Jurkat, Clone E6-1 (cell line): ENCODE data around the gene SRBD1.

Experiments used
- DNase-seq: peaks from one replicate; pipeline ENCODE4 v3.0.0-alpha.2; 2011; ENCODE audit warnings: low read depth, low spot score
- H3K4me3 ChIP-seq: 2 replicates; pipeline ENCODE4 v1.5.1; 2011; ENCODE audit warnings: mild to moderate bottlenecking, low read length, control low read depth, moderate library complexity

SRBD1 gene

DNA sequence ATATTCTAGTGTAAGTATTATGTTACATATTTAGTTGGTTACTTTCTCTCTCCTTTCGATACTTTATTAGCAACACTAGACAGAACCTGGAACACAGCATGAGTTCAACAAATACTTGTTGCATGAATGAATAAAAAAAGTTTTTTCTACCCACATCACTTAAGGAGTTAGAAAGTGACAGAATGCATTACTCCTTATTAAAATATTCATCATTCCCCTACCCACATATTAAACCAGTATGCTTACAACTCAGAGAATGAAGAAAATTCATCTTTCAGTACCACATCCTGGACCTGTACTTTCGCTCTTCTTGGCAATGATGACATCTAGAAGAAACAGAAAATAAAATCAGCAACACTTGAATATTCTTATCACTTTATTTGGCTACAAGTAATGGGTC lies 6.0 kb downstream of the SRBD1 start:
- no peak overlapping the region for H3K4me3 ChIP-seq
- DNase-seq = no peak

DNA sequence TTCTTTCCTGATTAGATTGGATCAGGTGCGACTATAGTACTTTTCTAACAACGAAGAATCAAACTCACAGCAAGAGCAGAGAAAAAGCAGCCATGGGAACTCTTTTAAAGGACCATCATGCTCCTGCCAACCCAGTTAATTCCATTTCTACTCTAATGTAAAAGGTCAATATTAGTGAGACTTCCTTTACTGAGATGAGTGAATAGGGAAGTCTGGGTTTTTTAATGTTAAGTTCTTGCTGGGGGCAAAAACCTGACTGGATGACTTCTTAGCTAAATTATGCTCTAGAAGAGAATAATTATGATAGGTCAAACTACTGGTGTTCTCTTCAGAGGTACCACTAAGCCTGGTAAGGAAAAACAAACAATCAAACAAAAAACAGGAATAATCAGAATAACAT lies 8.4 kb downstream of the SRBD1 start:
- DNase-seq = no peak
- no peak overlapping the region for H3K4me3 ChIP-seq

DNA sequence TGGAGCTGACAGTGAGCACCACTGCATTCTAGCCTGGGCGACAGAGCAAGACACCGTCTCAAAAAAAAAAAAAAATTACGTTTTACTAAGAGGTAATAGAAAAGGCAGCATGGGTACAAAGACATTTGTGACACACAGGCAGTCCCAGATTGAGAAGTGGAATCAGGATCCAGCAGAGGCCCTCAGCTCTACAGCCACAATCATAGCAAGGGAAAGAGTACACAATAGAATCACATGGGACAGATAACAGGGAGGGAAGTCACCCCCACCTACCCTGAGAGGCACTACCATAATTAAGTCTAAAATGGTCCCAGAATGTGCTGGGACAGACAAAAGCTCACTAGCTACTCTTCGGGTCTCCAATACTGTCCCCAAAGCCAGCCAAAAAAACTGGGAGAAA lies 12.5 kb downstream of the SRBD1 start:
- no peak for DNase-seq
- no peak overlapping the region for H3K4me3 ChIP-seq

DNA sequence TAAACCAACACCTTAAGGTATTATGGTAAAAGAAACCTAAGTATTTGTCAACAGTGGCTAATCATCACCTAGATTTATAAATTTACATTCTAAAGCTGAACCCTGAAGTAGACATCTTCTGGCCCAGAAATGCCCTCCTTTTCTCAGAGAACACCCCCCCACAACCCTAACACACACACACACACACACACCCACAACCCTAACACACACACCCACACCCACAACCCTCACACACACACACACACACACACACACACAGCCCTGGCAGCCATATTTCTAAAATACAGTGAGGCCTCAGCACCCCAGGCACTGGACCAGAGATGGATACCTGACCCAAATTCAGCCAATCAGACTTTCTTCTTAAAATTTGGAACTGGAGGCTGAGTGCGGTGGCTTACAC lies 14.3 kb downstream of the SRBD1 start:
- no peak overlapping the region for H3K4me3 ChIP-seq
- DNase-seq = no peak

DNA sequence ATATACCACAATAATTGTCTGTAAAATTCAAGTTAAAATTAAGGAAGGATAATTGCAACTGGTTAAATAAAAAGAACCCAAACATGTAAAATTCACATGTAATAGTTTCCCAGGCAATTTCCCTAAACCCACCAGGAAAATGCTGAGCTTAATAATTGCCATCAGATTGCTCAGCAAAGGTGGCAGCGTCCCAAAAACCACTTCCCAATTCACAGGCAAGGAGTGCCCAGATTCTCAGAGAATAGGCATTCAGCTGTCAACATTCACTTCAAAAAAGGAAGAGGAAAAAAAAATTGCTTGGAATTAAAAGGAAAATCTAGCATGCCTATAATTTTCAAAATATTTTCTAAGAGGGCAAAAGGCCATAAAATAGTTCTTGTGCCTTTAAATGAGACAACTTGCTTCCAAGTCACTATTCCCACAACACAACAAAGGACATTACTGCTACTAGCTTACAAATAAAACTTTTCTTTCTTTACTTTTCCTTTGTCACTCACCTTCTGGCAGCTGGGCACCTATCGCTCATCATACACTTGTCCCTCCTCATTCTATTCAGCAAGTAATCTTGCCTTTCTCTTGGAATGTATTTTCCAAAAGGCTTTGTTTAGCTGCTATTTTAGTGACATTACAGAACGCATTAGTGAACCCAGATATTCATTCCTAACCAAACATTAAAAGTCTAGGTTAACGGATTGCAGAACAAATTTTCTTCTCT lies 15.2 kb downstream of the SRBD1 start:
- H3K4me3 ChIP-seq = no peak overlapping the region
- DNase-seq = no peak

DNA sequence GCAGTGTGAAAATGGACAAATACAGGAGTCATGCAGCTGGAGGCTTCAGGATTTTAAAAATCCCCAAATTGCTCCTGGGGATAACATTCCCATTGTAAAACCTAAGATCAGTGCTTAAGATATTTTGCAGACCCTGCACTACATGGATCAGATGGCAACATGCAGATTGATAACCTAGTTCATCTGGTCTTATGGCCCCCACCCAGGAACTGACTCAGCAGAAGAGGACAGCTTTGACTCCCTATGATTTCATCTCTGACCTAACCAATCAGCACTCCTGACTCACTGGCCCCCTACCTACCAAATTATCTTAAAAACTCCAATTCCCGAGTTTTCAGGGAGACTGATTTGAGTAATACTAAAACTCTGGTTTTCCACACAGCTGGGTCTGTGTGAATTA lies 20.0 kb downstream of the SRBD1 start:
- no peak for DNase-seq
- H3K4me3 ChIP-seq = no peak overlapping the region

DNA sequence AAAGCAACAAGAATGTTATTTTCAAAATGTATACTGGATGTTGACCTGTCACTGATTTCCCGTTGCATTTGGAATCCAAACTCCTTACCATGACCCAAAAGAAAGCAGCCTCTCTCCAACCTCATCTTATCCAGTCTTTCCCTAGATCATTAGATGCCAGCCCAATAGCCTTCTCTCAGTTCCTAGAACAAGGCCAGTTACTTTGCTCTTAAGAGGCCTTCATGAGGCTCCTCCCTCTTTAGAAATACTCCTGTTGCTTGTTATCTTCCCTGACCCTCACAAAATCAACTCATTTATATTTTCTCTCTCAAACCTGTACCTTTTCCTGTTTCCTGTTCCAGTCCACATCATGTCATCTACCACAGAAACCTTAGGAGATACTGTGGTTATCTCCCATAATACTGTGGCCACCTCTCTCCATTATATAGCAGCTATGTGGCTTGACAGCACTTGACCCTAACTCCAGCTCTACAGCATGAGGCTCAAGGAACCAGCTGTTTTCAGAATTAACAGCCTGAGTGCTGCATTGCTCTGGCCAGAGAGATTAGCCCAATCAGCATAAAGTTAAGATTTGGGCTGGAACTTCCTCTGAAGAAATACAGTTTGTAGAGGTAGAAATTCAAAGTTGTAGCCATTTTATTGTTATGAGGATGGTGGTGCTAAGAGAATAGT lies 22.8 kb downstream of the SRBD1 start:
- no peak for DNase-seq
- H3K4me3 ChIP-seq = no peak overlapping the region

DNA sequence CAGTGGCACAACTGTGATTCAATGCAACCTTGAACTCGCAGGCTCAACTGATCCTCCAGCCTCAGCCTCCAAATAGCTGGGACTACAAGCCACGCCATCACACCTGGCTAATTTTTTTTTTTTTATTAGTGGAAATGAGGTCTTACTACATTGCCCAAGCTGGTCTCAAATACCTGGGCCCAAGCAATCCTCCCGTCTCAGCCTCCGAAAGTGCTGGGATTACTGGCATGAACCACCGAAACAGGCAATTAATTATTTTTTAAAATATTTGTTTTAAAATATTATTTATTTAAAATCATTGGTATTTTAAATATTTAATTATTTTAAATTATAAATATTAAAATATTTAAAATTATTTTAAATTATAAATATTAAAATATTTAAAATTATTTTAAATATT lies 24.5 kb downstream of the SRBD1 start:
- H3K4me3 ChIP-seq = no peak overlapping the region
- DNase-seq = no peak

DNA sequence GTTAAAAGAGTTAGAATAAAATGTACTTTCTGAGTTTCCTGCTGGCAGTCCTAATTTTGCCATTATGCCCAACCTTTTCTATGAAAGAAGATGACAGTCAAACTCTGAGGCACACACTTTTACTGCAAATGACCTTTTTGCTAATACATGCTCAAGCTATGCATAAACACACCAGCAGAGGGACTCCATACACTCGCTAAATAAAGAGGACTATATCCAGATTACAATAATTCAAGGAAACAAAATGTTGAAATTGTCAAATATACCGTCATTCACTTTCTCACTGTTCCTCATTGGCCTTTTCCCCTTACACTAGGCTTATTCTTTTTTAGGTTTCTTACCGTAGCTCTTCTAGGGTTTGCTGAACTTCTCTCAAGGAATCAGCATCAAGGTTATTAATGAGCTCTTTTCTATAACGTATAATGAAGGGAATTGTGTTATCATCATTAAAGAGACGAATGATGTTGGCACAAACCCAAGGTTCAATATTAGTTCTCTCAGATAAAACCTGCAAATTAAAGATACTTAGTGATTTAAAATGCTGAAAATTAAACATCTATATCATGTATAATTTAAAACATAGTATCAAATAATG lies 25.7 kb downstream of the SRBD1 start:
- no peak overlapping the region for H3K4me3 ChIP-seq
- peak; percentile 27 for DNase-seq

DNA sequence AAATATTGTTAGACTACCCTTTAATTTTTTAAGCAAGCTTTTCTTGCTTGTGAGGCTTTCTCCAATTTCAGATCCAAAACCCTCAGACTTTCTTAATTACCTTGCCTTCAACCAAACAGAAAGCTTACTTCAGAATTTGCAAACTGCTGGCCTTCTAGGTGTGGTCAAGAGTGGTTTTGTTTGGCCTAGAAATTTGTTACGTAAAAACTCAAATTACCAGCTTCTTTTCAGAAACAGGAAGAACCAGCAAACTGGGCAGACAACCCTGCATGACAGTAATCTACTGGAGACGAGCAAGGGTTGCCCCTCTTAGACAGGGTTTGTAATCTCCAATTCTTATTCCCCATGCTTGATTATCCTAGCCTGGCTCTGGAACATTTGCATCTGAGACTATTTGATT lies 27.1 kb downstream of the SRBD1 start:
- no peak for DNase-seq

DNA sequence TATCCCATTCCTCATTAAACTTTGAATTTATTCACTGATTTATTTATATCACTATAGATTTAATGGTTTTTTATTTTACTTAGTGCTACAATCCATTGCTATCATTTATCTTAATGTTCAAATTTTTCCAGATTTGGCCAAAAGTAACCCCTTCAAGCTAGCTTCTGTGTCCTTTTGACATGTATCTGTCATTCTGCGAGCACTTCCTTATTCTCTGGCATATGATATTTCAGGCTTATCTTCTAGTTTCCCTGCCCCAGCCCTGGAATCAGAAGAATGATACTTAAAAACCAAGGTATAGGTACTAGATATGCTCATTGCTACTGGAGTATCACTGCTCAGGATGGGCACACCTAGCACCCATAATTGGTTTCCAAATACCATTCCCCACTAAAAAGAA lies 28.5 kb downstream of the SRBD1 start:
- no peak for DNase-seq

More for the DNA sequence above, 27.1 kb downstream of the SRBD1 start:
- H3K4me3 ChIP-seq = no peak overlapping the region

DNA sequence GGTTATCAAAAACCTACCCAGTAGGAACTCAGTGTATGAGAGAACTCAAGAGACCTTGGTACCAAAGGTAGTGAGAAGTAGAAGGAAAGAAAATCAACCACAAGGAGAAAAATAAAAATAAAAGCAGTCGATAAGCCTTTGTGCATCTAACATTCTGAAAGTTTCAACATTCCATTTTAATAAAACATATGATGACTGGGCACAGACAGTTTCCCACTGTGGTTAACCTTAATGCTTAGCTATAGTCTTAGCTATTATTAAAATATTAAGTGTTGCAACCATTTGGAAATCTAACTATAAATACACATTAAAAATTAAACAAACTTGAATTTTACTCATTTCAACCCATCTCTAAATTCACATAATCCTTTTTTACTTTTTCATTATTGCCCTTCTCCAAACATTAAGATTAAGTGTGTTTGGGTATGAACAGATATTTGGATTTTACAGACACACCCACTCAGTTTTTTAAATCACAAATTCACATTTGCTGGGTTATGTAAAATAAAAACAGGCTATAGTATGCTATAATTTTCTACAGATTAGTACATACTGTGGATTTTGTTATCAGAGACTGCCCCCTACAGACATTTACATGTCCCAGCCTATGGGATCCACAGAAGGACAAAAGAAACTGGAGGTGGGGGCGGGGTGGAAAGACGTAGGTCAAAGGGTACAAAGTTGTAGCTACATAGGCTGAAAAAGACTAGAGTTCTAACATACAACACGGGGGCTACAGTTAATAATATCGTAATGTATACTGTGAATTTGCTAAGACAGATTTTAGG lies 32.8 kb downstream of the SRBD1 start:
- no peak overlapping the region for H3K4me3 ChIP-seq
- DNase-seq = peak; percentile 19

More for the DNA sequence above, 28.5 kb downstream of the SRBD1 start:
- no peak overlapping the region for H3K4me3 ChIP-seq

DNA sequence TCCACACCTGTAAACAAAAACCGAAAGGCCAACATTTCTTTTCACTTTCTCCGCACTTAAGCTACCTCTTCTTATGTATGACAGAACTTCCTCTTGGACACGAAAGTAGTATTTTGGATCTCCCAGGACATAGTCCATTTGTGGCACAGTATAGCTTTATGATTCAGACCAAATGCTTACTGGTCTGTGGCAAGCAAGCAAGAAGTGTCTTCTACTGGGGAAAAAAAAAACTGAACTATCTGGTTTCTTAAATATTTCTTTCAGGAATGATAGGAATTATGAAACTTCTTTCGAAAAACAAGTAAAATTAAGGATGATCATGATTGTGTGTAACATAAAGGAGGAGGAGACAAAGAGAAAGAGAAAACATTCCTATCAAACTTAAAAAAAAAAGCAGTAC lies 33.6 kb downstream of the SRBD1 start:
- no peak for DNase-seq
- no peak overlapping the region for H3K4me3 ChIP-seq

DNA sequence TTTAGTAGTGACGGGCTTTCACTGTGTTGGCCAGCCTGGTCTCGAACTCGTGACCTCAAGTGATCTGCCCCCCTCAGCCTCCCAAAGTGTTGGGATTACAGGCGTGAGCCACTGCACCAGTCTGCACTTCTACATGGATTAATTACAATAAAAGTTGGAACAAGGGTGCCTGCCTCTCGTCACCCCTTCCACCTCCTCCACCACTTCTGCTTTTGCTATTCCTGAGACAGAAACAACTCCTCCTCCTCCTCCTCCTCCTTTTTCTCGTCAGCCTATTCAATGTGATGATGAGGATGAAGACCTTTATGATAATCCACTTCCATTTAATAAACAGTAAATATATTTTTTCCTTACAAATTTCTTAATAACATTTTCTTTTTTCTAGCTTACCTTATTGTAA lies 35.2 kb downstream of the SRBD1 start:
- no peak for DNase-seq
- no peak overlapping the region for H3K4me3 ChIP-seq

DNA sequence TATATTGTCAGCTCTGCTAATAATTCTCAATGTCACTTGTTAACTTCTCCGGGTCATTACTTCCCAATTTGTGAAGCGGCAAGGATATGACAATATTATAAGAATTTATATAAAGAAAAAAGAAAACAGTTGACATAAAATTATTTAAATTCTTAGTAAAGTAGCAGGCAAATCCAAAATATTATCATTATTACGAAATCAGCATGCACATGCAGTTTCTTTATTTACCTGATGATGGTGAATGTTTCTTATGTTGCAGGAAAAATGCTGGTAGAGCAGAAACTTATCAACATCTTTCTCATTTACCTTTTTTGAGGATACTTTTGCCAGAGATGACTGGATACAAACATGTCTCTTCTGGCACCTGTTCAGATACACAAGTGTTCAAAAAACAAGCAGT lies 38.1 kb downstream of the SRBD1 start:
- DNase-seq = no peak
- H3K4me3 ChIP-seq = no peak overlapping the region

DNA sequence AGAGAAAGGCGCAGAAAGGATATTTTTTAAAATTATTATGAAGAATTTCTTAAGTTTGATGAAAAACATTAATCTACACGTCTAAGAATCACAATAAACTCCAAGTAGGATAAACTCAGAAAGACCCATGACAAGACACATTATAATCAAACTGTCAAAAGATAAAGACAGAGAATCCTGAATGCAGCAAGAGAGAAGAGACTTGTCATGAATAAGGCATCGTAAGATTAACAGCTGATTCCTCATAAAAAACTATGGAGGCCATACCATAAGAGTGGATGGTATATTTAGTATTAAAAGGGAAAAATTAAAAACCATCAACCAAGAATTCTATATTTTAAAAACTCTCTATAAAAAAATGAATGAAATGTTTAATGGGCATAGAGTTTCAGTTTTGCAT lies 39.1 kb downstream of the SRBD1 start:
- no peak for DNase-seq
- H3K4me3 ChIP-seq = no peak overlapping the region

DNA sequence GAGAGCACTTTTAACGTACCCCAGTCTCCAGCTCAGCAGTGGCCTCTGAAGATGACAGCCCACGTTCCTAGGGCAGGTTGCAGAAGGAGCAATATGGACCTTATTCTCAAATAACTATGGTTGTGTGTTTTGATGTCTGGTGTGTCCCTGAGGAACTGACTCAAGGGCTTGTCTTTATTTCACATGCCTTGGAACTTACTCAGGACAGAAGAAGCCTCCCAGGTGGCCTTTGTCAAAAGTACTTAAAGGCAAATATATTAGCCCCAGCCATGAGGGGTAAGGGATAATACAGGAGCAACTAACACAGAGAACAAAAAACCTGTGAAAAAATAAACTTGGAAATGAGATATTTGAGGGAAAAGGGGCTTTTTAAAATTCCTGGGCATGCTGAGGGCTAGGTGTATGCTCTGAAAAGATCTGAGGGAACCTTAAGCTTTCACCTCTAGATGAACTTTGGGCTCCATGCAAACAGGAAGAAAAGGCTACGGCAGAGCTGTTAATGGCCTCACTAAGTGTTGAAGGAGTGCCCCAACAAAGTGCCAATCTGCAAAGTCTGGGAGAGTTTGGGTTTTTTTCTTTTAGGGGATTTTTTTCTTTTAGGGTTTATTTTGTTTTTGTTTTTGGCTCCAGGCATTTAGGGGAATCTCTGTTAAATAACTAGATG lies 40.3 kb downstream of the SRBD1 start:
- no peak overlapping the region for H3K4me3 ChIP-seq
- DNase-seq = no peak

DNA sequence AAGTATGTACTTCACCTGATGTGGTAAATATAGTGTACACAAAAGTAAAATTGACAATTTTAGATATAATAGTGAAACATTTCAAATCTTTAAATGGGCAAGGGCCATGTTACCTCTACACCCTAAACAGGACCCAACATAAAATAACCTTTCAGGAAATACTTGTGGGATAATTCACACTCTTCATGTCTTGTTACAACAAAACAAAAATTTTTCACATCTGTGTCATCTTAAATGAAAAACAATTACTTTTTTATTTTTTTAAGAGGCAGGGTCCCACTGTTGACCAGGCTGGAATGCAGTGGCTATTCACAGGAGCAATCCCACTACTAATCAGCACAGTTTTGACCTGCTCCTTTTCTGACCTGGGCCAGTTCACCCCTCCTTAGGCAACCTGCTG lies 42.1 kb downstream of the SRBD1 start:
- DNase-seq = no peak
- H3K4me3 ChIP-seq = no peak overlapping the region

DNA sequence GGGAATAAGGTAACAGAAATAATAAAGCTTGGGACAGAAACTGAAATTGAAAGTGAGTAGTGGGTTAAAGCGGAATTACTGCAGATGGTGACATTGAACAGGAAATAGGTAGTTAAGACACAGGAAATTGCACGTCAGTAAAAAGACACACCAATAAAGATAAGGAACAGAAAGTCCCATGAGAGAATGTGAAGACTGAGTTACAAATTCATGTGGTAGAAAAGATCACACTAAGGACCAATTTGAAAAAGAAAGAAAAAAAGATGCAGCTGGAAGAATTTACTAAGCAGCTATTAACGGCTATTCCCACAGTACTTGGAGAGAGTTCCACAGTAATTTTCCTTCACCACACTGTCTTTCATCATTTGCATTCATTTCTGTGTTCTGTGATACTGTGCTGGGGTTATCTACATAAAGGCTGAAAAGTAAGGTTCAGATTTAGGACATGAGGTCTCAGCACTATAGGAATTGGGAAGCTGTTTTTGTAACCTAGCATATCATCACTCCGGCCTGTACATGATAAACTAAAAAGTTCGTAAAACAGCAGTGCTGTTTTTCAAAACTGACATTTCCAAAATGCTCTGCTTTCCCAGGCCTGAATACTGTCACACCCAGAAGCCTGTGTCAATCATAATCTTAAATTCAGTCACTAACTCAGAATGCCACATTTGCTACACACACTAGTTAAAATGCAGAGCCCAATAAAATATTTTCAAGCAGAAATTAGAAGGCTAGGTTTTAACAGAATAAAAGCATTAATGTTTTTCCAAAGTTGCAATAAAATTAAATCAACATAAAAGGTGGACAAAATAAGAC lies 42.9 kb downstream of the SRBD1 start:
- peak overlapping the region; percentile 52 for H3K4me3 ChIP-seq
- DNase-seq = peak; percentile 78
